Activated naive CD4-positive, alpha-beta T cell treated with anti-CD3 and anti-CD28 coated beads for 36 hours (primary cell): ENCODE measurements around the gene SLC12A1. TPM values are rescaled to one million over a fixed set of nuclear protein-coding genes. Genes with fewer than 3 reads are reported as not detected.

ENCODE experiments used
- CTCF ChIA-PET: fragments of 350-600 bp; sonication (Branson Sonifier 250); formaldehyde crosslinking; loops from one replicate; lab custom pipeline; 2021; ENCODE audit warnings: antibody characterized with exemption; lab: Charles Lee
- DNase-seq: peaks from one replicate; pipeline ENCODE4 v3.0.0-alpha.2; 2020
- H3K27ac Mint-ChIP-seq: one replicate; pipeline ENCODE4 v1.8.0; 2021; ENCODE audit warnings: mild to moderate bottlenecking, mixed read lengths
- H3K27me3 Mint-ChIP-seq: one replicate; pipeline ENCODE4 v1.8.0; 2021; ENCODE audit warnings: low read depth, mixed read lengths
- H3K36me3 Mint-ChIP-seq: one replicate; pipeline ENCODE4 v1.8.0; 2021; ENCODE audit warnings: low read depth, mixed read lengths
- H3K4me1 Mint-ChIP-seq: one replicate; pipeline ENCODE4 v1.8.0; 2021; ENCODE audit warnings: low read depth, mixed read lengths
- H3K4me3 Mint-ChIP-seq: one replicate; pipeline ENCODE4 v1.8.0; 2021; ENCODE audit warnings: mild to moderate bottlenecking, moderate library complexity, mixed read lengths
- H3K9me3 Mint-ChIP-seq: one replicate; pipeline ENCODE4 v1.8.0; 2021; ENCODE audit warnings: mixed read lengths
- intact Hi-C: fragments of 100-400 bp; cut with micrococcal nuclease; formaldehyde crosslinking; loops from one replicate; pipeline ENCODE4 v1.15.1; 2023
- total RNA-seq, 2 experiments: library from RNA; stranded (reverse); gene quantifications; one replicate each; pipeline ENCODE4 v1.2.3, GENCODE V29; 2021

SLC12A1 gene
- total RNA-seq, 2 experiments from 2014 or later, result not detected

DNA sequence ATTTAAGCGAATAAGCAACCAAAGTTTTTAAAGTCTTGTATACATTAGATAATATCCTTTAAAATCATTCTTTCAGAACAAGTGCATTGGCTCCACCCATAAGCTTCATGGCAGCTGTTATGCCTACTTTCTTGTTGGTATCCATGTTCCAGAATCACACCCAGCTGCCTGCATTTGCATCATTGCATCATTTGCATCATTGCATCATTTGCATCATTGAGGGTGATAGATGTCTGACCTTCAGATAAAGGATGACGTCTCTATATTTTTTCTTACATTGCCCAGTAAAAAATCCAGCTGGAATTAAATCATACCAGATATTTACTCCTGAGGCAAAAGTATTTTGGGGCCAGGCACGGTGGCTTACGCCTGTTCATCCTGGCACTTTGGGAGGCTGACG, 42.3 kb downstream of the SLC12A1 start:
- intact Hi-C loops, result no loop called here
- Mint-ChIP-seq H3K27ac (no peak overlapping the region), H3K36me3 (no peaks in the 10 kb centered on the region), H3K27me3 (peaks cover 17% of the 10 kb centered on the region), H3K9me3 (no peaks in the 10 kb centered on the region), H3K4me1 (no peaks in the 10 kb centered on the region), H3K4me3 (no peak overlapping the region)
- CTCF ChIA-PET, result interaction anchor here (1.2 kb wide), 1 partner anchor 38 kb away, joined by 3 read pairs; no protein-coding TSS in a partner anchor
- no peak for DNase-seq

DNA sequence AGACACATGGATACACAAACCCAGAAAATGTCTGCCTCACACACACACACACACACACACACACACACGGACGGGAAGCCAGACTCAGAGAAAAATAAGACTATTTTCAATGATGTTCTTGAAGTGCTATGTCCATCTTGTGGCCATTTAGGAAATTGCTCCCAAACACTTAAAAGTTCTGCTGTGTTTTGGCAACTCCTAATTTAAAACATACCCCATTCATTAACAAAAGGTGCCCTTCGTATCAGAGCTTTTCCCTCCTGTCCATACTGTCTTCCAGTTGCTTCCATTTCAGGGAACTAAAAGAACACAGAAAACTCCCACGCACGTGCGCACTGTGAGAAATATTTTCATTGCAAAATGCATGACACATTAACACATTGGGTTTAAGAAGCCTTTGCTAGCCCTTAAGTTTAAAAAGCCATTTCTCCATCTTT, 44.6 kb downstream of the SLC12A1 start:
- Mint-ChIP-seq H3K27me3 (peaks cover 16% of the 10 kb centered on the region), H3K4me3 (no peak overlapping the region), H3K36me3 (no peaks in the 10 kb centered on the region), H3K4me1 (no peaks in the 10 kb centered on the region), H3K27ac (no peak overlapping the region), H3K9me3 (no peaks in the 10 kb centered on the region)
- intact Hi-C loops, result loop anchor here (1.0 to 2.0 kb wide), 3 partner anchors 262 to 1054 kb away; no protein-coding TSS in a partner anchor
- DNase-seq, result peak; percentile 25
- CTCF ChIA-PET, result interaction anchor here (0.7 to 1.5 kb wide), 2 partner anchors 37 to 1047 kb away, joined by 3 read pairs; no protein-coding TSS in a partner anchor

DNA sequence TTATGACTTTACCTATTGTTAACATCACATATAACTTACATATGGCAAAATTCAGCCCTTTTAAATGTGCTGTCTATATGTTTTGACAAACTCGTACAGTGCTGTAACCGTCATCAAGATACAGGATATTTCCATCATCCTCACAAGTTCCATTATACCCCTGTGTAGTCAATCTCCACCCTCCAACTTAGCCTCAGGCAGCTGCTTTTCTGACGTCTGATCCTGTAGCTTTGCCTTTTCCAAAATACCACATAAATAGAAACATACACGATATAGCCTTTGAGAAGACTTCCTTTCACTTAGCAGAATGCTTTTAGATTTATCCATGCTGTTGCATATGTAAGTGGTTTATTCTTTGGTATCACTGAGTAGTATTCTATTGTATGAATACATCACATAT, 47.1 kb downstream of the SLC12A1 start:
- H3K27ac Mint-ChIP-seq, result no peak overlapping the region
- no peaks in the 10 kb centered on the region for H3K36me3 Mint-ChIP-seq
- H3K9me3 Mint-ChIP-seq, result no peaks in the 10 kb centered on the region
- no peak for DNase-seq
- H3K4me3 Mint-ChIP-seq, result no peak overlapping the region
- intact Hi-C loops, result no loop called here
- CTCF ChIA-PET, result interaction anchor here (0.6 kb wide), 1 partner anchor 141 kb away, joined by 4 read pairs; no protein-coding TSS in a partner anchor
- peaks cover 12% of the 10 kb centered on the region for H3K27me3 Mint-ChIP-seq
- no peaks in the 10 kb centered on the region for H3K4me1 Mint-ChIP-seq

GRCh38 chr15:48265135-48265534, 59.0 kb downstream of the SLC12A1 start:
- Mint-ChIP-seq H3K4me1 (peaks cover 2% of the 10 kb centered on the region), H3K4me3 (no peak overlapping the region), H3K36me3 (no peaks in the 10 kb centered on the region), H3K27me3 (peaks cover 5% of the 10 kb centered on the region), H3K27ac (no peak overlapping the region), H3K9me3 (no peaks in the 10 kb centered on the region)
- DNase-seq, result no peak
- intact Hi-C loops, result no loop called here
- CTCF ChIA-PET, result no interaction called here

DNA sequence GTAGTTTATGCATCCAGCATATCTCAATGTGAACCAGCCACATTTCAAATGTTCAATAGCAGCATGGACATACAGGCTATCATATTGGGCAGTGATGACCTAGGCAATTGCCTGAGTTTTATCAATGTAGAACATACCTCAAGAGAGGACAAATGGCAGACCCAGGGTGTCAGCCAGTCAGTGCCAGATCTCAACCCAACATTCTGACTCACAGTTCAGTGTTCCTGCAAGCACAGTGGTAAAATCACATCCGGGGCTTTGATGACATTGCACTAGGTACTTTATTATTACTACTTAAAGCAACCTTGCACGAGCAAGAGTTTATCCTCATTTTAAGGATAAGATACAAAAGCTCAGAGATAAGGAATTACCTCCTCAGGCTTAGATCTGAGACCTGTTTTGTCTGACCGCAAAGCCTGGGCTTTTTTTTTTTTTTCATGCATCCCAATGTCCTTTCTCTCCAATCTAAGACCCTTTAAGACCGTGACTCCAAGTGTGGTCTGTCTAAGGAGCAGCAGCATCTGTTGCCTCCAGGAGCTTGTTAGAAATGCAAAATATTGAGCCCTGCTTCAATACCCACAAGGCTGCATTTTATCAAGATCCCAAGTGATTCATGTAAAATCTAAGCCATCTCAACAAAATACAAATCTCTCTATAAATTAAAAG, 60.1 kb downstream of the SLC12A1 start:
- DNase-seq, result peak; percentile 5
- no peaks in the 10 kb centered on the region for H3K9me3 Mint-ChIP-seq
- no peak overlapping the region for H3K4me3 Mint-ChIP-seq
- CTCF ChIA-PET, result no interaction called here
- H3K4me1 Mint-ChIP-seq, result peaks cover 2% of the 10 kb centered on the region
- no peak overlapping the region for H3K27ac Mint-ChIP-seq
- peaks cover 5% of the 10 kb centered on the region for H3K27me3 Mint-ChIP-seq
- H3K36me3 Mint-ChIP-seq, result no peaks in the 10 kb centered on the region
- intact Hi-C loops, result no loop called here

- CTCF ChIA-PET, result interaction anchor here (1.2 kb wide), 1 partner anchor 19 kb away, joined by 3 read pairs; no protein-coding TSS in a partner anchor
- no peaks in the 10 kb centered on the region for H3K9me3 Mint-ChIP-seq
- DNase-seq, result no peak
- H3K4me3 Mint-ChIP-seq, result no peak overlapping the region
- intact Hi-C loops, result no loop called here
- H3K4me1 Mint-ChIP-seq, result peaks cover 2% of the 10 kb centered on the region
- H3K27me3 Mint-ChIP-seq, result peaks cover 5% of the 10 kb centered on the region
- H3K27ac Mint-ChIP-seq, result no peak overlapping the region
- no peaks in the 10 kb centered on the region for H3K36me3 Mint-ChIP-seq
Measured at GRCh38 chr15:48267766-48268165, 61.7 kb downstream of the SLC12A1 start.

DNA sequence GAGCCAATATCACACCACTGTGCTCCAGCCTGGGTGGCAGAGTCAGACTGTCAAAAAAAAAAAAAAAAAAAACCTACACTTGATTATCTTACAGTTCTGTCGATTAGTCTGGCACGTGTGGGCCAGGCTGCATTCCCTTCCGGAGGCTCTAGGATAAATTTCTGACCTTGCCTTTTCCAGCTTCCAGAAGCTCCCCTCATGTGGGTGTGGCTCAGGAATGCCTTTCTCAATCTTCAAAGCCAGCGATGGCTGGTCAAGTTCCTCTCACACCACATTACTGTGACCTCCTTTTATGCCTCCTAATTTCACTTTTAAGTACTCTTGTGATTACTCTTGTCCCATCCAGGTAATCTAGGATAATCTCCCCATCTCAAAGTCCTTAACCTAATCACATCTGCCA, 66.9 kb downstream of the SLC12A1 start:
- no peaks in the 10 kb centered on the region for H3K4me1 Mint-ChIP-seq
- DNase-seq, result no peak
- CTCF ChIA-PET, result no interaction called here
- no peak overlapping the region for H3K27ac Mint-ChIP-seq
- no peak overlapping the region for H3K4me3 Mint-ChIP-seq
- H3K27me3 Mint-ChIP-seq, result no peaks in the 10 kb centered on the region
- H3K9me3 Mint-ChIP-seq, result no peaks in the 10 kb centered on the region
- no peaks in the 10 kb centered on the region for H3K36me3 Mint-ChIP-seq
- intact Hi-C loops, result no loop called here

DNA sequence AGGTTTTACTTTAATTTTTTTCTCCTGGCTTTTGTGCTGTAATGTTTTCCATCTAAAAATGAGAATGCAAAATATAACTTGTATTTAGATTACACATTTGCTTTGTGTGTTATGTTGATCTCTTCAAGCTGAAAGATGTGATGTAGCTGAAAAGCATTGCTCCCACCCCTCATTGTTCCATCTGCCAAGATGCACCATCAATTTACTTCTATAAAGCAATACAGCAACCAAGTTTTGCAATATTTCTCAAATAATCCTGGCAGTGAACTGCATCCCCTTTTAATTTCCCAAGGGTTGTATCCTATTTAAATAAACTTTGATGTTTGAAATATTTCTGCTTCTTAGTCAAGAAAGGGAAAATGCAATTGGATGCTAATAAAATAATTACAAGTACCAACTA, 72.6 kb downstream of the SLC12A1 start:
- Mint-ChIP-seq H3K9me3 (no peaks in the 10 kb centered on the region), H3K27me3 (peaks cover 2% of the 10 kb centered on the region), H3K36me3 (no peaks in the 10 kb centered on the region), H3K4me3 (no peak overlapping the region), H3K27ac (no peak overlapping the region), H3K4me1 (no peaks in the 10 kb centered on the region)
- intact Hi-C loops, result no loop called here
- CTCF ChIA-PET, result interaction anchor here (0.6 kb wide), 1 partner anchor 12 kb away, joined by 3 read pairs; no protein-coding TSS in a partner anchor
- DNase-seq, result no peak

GRCh38 chr15:48279608-48280007, 73.5 kb downstream of the SLC12A1 start:
- Mint-ChIP-seq H3K27ac (no peak overlapping the region), H3K9me3 (no peaks in the 10 kb centered on the region), H3K4me1 (no peaks in the 10 kb centered on the region), H3K36me3 (no peaks in the 10 kb centered on the region), H3K4me3 (no peak overlapping the region), H3K27me3 (peaks cover 2% of the 10 kb centered on the region)
- no peak for DNase-seq
- CTCF ChIA-PET, result no interaction called here
- intact Hi-C loops, result loop anchor here (10.0 kb wide), 1 partner anchor 805 kb away; no protein-coding TSS in a partner anchor

DNA sequence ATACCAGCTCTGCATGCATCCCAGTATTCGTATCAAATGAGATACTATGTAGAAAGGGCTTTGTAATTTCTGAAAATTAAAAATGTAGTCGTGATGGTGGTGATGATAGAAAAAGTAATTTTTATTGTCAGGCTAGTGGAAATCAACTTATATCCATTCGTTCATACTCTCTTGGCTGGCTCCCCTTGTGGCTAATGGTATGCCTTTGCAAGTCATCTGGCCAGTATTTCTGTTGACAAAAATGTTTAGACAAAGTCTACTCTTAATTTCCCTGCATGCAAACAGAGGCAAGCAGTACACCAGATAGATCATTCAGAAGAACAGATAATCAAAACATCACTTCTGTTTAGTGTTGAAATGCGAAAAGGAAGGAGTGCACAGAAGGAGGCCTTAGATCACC, 75.6 kb downstream of the SLC12A1 start:
- CTCF ChIA-PET, result no interaction called here
- no peak for DNase-seq
- intact Hi-C loops, result loop anchor here (10.0 kb wide), 1 partner anchor 807 kb away; no protein-coding TSS in a partner anchor
- Mint-ChIP-seq H3K4me3 (no peak overlapping the region), H3K27me3 (peaks cover 2% of the 10 kb centered on the region), H3K27ac (no peak overlapping the region), H3K9me3 (no peaks in the 10 kb centered on the region), H3K36me3 (no peaks in the 10 kb centered on the region), H3K4me1 (peaks cover 7% of the 10 kb centered on the region)

- H3K27me3 Mint-ChIP-seq, result peaks cover 2% of the 10 kb centered on the region
- CTCF ChIA-PET, result no interaction called here
- DNase-seq, result no peak
Measured at GRCh38 chr15:48282216-48282615, 76.1 kb downstream of the SLC12A1 start.

DNA sequence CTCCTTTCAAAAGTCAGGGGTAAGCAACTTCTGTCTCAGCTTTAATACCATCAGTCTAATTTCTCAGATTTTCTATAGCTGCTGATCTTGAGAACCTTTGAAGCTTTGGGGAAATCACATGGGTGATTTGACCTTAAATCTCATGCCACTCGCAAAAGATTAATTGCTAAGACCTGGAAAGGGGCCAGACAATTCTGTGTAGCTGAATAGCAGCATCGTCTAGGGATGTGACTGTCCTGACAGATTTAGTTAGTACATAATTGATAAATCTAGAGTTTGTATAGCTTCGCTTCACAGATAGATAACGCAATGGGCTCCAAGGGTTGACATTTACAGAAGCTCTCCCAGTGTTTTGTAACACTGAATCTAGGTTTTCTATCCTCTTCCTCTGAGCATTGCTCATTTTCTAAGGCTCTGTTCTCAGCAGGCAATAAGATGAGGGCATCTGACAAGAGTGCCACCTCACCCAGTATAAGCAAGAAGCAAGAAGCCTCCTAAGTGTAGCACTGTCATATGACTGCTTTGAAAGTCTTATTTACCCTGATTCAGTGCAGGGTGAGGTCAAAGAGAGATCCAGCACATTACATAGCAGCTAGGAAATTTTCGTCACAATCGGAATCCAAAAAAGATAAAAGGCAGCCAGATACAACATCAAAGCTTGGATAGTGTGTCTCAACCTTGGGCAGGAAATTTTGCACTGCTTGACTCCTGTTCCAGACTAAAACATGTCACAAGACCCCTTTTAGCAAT, 77.5 kb downstream of the SLC12A1 start:
- CTCF ChIA-PET, result interaction anchor here (0.7 to 3.0 kb wide), 7 partner anchors 13 to 1541 kb away, joined by 3 to 16 read pairs (median 3); no protein-coding TSS in a partner anchor
- H3K4me3 Mint-ChIP-seq, result no peak overlapping the region
- H3K4me1 Mint-ChIP-seq, result peaks cover 7% of the 10 kb centered on the region
- no peak overlapping the region for H3K27ac Mint-ChIP-seq
- intact Hi-C loops, result loop anchor here (2.0 to 10.0 kb wide), 2 partner anchors 69 to 809 kb away; no protein-coding TSS in a partner anchor
- no peaks in the 10 kb centered on the region for H3K9me3 Mint-ChIP-seq
- H3K27me3 Mint-ChIP-seq, result peaks cover 2% of the 10 kb centered on the region
- DNase-seq, result no peak
- H3K36me3 Mint-ChIP-seq, result no peaks in the 10 kb centered on the region

More at GRCh38 chr15:48282216-48282615, 76.1 kb downstream of the SLC12A1 start:
- Mint-ChIP-seq H3K4me3 (no peak overlapping the region), H3K9me3 (no peaks in the 10 kb centered on the region), H3K4me1 (peaks cover 7% of the 10 kb centered on the region), H3K27ac (no peak overlapping the region), H3K36me3 (no peaks in the 10 kb centered on the region)
- intact Hi-C loops, result loop anchor here (10.0 kb wide), 1 partner anchor 807 kb away; no protein-coding TSS in a partner anchor
